ENCODE measurements around the gene ZNF32.

- TF ChIP-seq CTCF (IDR thresholded peaks at IDR 0.05; ENCODE audit: poor library complexity) = no peak
- no peak for TF ChIP-seq EZH2phosphoT487 (IDR thresholded peaks at IDR 0.05; ENCODE audit: low read depth, severe bottlenecking, unreplicated experiment)
- TF ChIP-seq EZH2 (IDR thresholded peaks at IDR 0.05; ENCODE audit: borderline replicate concordance) = no peak
Observed at GRCh38 chr10:43645866-43646265, 2.8 kb downstream of the ZNF32 start.
